GM21515 (cell line): ENCODE data around the gene S100A4.
"Not testable (repeated sequence)": the region's sequence is repeated elsewhere in the genome, so short reads cannot be mapped to it uniquely, and the experiment has no call there.

Experiments
- ATAC-seq: cut with Tn5 transposase; IDR thresholded peaks from one replicate; pipeline ENCODE4 v1.9.1; 2021; ENCODE audit not compliant: unreplicated experiment

Gene S100A4

GRCh38 chr1:153535242-153536011 is 10.2 kb downstream of the S100A4 start, which contains the start of gene S100A6:
Gene S100A6, minus strand, starts transcription at chr1:153535991. Its CDS starts 652 bp downstream, at chr1:153535339.
- ATAC-seq = no peak

- no peak for ATAC-seq
These were observed 10.7 kb downstream of the S100A4 start for GRCh38 chr1:153534925-153535241.

GRCh38 chr1:153534226-153534924 is 11.2 kb downstream of the S100A4 start:
- no peak for ATAC-seq

GRCh38 chr1:153533689-153534201 is 11.9 kb downstream of the S100A4 start:
- ATAC-seq = no peak

- no peak for ATAC-seq
These were observed 12.6 kb downstream of the S100A4 start for GRCh38 chr1:153532769-153533599.

GRCh38 chr1:153532181-153532580 is 13.4 kb downstream of the S100A4 start:
- no peak for ATAC-seq

GRCh38 chr1:153531638-153532037 is 14.0 kb downstream of the S100A4 start:
- no peak for ATAC-seq

- ATAC-seq = no peak
These were observed 17.9 kb downstream of the S100A4 start for GRCh38 chr1:153527683-153528040.

- ATAC-seq = no peak
These were observed 18.5 kb downstream of the S100A4 start for GRCh38 chr1:153527023-153527682.

GRCh38 chr1:153526132-153526543 is 19.5 kb downstream of the S100A4 start:
- no peak for ATAC-seq

- no peak for ATAC-seq
These were observed 20.4 kb downstream of the S100A4 start for GRCh38 chr1:153525088-153525728.

GRCh38 chr1:153522353-153523048 is 23.1 kb downstream of the S100A4 start:
- not testable (repeated sequence) for ATAC-seq

- ATAC-seq = not testable (repeated sequence)
These were observed 23.8 kb downstream of the S100A4 start for GRCh38 chr1:153521808-153522207.

- ATAC-seq = no peak
These were observed 24.7 kb downstream of the S100A4 start for GRCh38 chr1:153520818-153521476.

- ATAC-seq = not testable (repeated sequence)
These were observed 25.4 kb downstream of the S100A4 start for GRCh38 chr1:153520137-153520691.

- no peak for ATAC-seq
These were observed 26.4 kb downstream of the S100A4 start for GRCh38 chr1:153519242-153519641.

- no peak for ATAC-seq
These were observed 29.9 kb downstream of the S100A4 start for GRCh38 chr1:153515504-153516394.

GRCh38 chr1:153513666-153514065 is 31.9 kb downstream of the S100A4 start:
- ATAC-seq = no peak
